ENCODE data around the gene CBX8. TPM values are rescaled to one million over a fixed set of nuclear protein-coding genes. Genes with fewer than 3 reads are reported as not detected.
"Not testable (repeated sequence)": the region's sequence is repeated elsewhere in the genome, so short reads cannot be mapped to it uniquely, and the experiment has no call there.

CBX8 gene
- total RNA-seq, 1 donor, result 4.0 TPM

DNA sequence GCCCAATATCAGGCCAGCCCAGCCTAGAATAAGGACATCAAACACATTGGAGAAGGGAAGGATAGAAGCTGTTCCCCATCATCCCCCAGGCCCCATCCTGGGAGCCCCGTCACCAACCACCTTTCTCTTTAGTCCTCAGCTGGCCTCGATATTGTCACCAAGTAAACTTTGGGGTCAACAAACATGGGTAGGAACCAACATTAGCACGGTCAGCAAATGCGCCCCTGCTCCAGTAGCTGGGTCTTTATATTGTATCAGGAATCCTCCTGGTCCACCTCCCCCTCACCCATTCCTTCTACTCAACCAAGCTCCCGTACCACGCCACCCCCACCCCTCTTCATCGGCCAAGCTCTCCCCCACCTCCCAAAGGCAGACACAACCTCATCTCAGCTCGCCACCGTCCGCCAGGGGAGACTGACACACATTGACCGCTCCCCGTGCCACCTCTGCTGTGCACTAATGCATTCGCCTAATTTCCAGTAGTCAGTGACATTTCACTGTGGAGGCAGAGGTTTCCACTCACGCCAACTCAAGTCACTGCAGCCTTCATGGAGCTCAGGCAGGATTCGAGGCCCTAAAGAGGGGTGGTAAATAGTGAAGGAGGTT, 39.6 kb downstream of the CBX8 start:
- no peak for DNase-seq (ENCODE audit: low read depth in 2 of 3, low spot score in 2 of 3)

DNA sequence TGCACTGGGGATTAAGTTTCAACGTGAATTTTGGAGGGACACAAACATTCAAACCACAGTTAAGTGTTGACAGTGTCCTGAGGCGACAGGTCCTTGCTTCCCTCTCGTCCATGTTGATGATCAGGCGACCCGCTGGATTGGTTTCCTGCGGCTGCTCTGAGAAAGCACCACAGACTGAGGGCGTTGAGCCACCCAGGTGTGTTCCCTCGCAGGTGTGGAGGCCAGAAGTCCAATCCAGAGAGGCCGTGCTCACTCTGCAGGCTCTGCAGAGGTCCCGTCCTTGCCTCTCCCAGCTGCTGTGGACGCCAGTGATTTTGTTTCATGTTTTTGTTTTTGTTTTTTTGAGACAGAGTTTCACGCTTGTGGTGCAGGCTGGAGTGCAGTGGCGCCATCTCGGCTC, 41.3 kb downstream of the CBX8 start:
- DNase-seq (ENCODE audit: low read depth in 2 of 3, low spot score in 2 of 3), result no peak

DNA sequence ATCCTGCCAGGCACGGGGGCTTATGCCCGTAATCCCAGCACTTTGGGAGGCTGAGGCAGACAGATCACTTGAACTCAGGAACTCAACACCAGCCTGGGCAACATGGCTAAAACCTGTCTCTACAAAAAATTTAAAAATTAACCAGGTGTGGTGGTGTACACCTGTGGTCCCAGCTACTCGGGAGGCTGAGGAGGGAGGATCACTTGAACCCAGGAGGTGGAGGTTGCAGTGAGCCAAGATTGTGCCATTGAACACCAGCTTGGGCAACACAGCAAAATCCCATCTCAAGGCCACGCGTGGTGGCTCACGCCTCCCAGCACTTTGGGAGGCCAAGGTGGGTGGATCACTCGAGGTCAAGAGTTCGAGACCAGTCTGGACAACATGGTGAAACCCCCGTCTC, 42.0 kb downstream of the CBX8 start:
- DNase-seq (ENCODE audit: low read depth in 2 of 3, low spot score in 2 of 3), result not testable (repeated sequence)

DNA sequence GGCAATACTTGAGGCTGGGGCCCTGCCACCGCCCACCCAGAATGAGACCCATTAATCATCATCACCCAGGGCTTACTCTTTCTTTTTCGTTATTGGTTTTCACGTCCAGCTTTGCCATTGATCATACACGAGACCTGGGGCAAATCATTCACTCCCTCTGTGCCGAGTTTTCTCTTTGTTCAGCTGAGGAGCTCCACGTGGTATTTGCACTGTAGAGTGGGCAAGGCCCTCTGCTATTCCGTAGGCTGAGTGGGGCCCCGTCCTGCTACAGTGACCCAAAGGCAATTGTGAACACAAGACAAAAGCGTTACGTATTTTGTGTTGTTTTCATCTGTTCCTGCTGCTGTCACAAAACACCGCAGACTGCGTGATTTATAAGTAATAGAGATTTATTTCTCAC, 42.5 kb downstream of the CBX8 start:
- no peak for DNase-seq (ENCODE audit: low read depth in 2 of 3, low spot score in 2 of 3)

DNA sequence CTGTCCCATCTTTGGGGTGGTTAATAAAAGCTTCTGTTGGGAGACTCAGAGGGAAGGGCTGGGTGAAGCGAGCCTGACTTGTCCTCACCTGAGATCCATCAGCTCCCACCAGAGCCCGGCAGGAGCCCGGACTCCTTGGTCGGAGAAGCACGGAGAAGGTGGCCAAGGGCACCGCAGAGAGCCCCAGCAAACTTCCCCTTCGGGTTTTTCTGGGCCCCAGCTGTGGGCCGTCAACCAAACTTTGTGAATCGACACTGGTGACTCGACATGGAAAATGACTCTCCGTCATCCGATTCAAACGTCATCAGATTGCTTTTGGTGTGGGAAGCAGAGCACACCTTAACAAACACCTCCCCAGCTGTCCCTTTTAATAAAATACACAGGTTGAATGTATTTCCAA, 44.7 kb downstream of the CBX8 start:
- peak in 2 of 3 donors; percentile 54 to 78 for DNase-seq (ENCODE audit: low read depth in 2 of 3, low spot score in 2 of 3)

DNA sequence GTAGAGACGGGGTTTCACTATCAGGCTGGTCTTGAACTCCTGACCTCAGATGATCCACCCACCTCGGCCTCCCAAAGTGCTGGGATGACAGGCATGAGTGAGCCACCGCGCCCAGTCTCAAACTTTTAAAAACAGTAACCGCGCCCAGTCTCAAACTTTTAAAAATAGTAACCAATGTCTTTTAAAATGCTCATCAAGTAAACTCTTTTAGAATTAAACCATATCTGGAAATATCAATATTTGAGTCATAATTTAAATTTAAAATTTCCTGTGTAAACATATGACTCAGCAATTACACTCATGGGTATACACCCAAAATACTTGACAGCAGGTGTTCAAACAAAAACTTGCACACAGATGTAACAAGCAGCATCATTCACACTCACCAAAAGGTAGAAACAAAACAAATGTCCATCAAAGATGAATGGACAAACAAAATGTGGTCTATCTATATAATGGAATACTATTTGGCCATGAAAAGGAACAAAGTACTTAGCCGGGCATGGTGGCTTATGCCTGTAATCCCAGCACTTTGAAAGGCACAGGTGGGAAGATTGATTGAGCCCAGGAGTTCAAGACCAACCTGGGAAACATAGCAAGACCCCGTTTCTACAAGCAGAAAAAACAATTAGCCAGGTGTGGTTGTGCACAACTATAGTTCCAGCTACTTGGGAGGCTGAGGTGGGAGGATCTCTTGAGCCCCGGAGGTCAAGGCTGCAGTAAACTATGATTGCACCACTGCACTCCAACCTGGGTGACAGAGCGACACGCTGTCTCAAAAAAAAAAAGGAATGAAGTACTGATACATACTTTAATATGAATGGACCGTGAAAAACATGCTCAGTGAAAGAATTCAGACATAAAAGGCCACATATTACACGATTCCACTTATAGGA, 46.0 kb downstream of the CBX8 start:
- no peak for DNase-seq (ENCODE audit: low read depth in 2 of 3, low spot score in 2 of 3)

DNA sequence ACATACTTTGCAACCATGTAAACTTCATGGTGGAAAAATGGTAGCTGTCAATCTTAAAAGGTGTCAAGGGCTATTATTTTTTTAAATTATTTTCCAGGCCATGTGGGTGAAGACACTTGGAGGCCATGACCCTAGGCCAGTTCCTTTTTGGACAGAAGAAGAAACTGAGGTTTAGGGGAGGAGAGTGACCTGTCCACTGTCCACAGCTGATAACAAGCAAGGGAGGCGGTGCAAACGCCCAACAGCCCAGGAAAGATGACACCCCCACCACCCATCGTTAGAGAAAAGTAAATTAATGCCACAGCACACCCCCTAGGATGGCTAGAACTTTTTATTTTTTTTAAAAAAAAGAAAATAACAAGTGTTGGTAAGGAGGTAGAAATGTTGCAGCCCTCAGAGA, 46.9 kb downstream of the CBX8 start:
- no peak for DNase-seq (ENCODE audit: low read depth in 2 of 3, low spot score in 2 of 3)

DNA sequence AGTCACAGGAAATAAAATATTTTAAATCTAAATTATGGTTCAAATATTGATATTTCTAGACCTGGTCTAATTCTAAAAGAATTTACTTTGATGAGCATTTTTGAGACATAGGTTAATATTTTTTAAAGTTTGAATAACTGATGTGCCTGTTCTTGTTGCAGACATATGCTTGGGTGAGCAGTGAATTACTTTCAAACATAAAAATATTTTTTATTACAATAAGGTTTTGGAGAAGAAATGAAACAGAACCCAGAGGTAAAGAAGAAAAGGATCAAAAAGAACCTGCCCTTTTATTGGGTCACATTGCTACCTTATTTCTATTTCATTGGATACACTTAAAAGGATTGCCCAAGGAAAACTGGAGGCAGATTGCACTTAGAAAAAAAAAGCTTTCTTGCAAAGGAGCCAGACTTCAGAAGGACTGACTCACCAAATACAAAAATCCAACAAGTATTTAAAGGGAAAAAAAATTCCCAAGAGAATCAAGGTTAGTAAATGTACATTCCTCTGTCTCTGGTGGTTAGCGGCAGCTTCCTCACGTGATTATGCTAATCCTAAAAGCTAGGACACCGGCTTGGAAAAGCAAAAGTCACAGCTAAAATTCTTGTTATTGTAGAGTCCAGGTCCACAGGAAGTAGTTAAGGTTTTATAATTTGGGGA, 47.6 kb downstream of the CBX8 start:
- no peak for DNase-seq (ENCODE audit: low read depth in 2 of 3, low spot score in 2 of 3)

DNA sequence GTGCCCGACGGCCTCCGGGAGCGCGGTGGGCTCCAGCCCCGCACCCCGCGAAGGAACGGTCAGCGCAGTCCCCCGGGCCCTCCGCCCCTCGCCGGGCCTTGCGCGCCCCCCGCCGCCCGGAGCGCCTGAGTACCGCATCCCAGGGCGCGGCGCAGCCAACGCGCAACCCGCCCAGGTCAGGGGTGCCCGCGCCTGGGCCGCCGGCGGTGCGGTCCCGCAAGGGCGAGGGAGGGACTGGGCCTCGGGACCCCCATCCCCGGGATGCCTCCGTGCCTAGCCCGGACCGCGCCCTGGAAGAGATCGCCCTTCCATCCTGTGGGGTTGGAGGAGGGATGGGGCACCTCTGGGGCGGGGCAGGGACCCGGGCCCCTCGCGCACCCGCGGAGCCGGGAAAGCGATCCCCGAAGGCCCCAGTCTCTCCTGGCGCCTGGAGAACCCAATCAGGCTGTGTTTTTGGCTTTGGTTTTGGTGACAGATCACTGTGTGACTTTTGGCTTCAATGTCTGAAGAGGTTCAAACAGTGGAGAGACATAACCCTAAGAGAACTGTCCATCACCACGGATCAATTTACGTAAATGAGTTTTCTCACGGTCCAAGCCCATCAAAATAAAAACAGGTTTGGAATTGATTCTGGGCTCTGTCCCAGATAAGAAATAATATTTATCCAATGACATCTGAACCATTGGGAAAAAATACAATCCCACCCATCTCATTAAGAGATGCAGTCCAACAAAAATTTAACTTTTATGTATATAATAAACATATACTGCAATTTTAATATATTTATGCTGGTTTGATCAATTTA, 48.4 kb downstream of the CBX8 start:
- no peak for DNase-seq (ENCODE audit: low read depth in 2 of 3, low spot score in 2 of 3)

DNA sequence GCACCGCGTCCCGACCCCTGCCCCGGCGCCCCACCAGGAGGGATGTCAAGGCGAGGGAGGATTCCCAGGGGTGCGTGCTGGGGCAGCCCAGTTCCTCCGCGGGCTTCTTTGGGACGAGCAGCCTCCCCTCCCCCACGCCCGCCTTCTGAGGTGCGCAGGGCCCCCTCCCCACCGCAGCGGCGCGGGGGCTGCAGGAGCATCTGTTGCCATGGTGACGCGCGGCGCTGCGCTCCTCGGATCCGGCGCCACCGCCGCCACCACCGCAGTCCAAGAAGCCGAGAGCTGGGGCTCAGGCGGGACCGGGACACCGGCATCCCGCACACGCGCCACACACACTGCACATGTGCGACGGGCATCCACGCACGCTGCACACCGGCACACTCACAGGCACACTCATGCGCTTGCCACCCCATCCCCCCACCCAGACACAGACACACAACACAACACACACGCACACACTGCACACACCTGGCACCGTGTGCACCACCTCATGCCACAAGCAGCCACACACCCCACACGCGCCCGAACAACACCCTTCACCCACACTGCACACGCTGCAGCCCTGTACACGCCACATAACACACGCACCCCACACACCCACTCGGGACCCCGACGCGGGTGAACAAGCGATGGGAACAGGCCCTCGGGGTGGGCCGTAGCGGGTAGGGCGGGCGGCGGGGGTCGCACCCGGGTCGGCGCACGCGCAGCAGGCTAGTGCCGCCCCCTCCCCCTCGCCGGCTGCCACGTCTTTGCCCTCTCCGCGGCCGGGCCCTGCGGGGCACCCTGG, 49.2 kb downstream of the CBX8 start:
- peak in 1 of 3 donors; percentile 14 for DNase-seq (ENCODE audit: low read depth in 2 of 3, low spot score in 2 of 3)

DNA sequence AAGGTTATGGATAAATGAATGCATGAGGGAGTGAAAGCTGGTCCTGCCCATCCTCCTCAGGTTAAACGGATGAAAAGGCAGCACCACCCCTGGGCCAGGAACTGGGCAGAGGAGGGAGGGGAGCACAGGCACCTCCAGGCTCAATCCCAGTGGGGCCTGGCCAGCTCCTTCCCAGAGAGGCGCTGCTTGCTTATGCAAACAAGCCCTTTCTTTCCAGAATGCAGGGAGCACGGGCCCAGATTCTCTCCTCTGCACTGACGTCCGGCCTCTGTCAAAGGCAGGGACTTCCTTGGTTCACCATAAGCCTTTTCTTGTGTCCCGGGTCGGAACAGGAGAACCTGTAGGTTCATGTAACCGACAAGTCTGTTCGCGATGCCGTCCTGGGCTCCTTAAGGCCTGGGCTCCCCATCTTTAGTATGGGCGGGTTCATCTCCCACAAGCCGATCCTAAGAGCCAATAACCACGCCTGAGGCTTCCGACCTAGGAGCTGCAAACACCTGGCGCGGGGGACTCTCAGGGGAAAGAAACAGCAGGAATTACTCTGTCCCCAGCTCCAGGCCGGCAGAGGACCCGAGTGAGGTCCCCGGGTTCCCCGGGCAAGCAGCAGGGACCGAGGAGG, 49.9 kb downstream of the CBX8 start:
- no peak for DNase-seq (ENCODE audit: low read depth in 2 of 3, low spot score in 2 of 3)

DNA sequence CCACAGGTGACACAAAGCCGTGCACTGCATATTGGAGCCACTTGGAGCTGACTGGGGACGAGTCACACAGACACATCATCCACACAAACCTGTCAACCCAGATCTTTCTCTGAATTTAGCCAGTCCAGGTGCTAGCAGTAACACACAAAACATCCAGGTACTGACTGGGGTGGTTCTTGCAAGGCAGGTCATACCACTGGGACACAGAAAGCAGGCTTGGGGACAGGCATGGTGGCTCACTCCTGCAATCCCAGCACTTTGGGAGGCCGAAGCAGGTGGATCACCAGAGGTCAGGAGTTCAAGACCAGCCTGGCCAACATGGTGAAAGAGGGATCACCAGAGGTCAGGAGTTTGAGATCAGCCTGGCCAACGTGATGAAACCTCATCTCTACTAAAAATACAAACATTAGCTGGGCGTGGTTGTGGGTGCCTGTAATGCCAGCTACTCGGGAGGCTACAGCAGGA, 51.2 kb downstream of the CBX8 start:
- no peak for DNase-seq (ENCODE audit: low read depth in 2 of 3, low spot score in 2 of 3)

DNA sequence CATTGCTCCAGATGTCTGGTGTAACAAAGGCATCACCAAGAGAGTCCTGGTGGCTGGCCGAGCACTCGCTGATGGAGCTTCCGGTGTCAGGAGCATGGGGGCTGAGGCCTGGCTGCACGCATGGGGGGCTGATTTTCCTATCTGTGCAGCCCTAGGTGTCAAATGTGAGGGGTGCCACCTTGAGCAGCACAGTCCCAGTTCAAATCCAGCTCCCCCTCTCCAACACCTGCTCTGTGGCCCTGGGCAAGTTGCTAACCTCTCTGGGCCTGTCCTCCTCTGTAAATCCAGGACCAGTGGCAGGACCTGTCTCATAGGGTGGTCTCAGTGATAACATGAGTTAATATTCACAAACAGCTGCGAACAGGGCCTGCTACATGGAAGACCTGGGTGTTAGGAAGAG, 53.3 kb downstream of the CBX8 start:
- DNase-seq (ENCODE audit: low read depth in 2 of 3, low spot score in 2 of 3), result no peak

DNA sequence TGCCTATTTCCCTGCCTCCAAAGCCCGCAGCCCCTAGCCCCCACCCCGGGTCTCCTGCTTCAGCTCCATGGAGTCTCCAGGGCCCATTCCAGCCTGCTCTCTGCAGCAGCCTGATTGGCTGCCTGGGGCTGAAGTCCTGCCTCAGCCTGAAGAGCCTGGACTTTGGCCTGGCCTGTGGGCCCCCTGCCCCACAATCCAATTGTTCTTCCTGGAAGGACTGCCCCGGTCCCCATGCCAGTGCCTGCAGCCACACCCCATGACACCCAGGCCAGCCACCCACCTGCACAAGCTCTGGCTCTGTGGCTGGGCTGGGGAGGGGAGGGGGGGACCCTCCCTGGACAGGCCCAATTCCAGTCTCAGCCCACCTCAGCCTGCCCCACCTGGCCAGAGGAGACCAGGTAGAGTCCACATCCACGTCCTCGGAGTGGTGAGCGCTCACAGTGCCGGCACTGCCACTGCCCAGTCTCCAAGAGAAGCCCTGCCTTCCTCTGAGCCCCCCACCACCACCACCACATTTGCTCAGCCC, 53.9 kb downstream of the CBX8 start:
- DNase-seq (ENCODE audit: low read depth in 2 of 3, low spot score in 2 of 3), result no peak

DNA sequence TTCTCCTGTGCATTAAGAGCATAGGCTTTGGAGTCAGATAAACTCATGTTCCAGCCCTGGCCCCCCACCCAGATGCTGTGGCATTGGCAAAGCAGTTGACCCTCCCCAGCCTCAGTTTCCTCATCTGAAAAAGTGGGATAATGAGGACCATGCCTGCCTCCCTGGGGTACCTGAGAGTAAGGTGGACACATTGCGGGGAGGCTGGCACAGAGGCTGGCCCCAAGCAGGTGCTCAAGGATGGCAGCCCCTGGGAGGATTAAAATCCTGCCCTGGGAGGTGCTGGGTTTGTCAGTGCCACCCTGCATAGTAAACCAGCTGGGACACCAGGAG, 54.3 kb downstream of the CBX8 start:
- DNase-seq (ENCODE audit: low read depth in 2 of 3, low spot score in 2 of 3), result no peak
